Measurements from ENCODE around the gene GRM1. TPM values are rescaled to one million over a fixed set of nuclear protein-coding genes. Genes with fewer than 3 reads are reported as not detected.
"Not testable (repeated sequence)": the region's sequence is repeated elsewhere in the genome, so short reads cannot be mapped to it uniquely, and the experiment has no call there.

Gene GRM1
- total RNA-seq, 2 experiments from 2014 or later = not detected

- intact Hi-C loops (cut with DNase I, micrococcal nuclease) = no loop called here
- no peaks in the 10 kb centered on the region for H3K27me3 ChIP-seq (ENCODE audit: control insufficient read depth in 1 of 2, insufficient read depth in 2 of 2, low read length in 2 of 2)
- H3K36me3 ChIP-seq (ENCODE audit: insufficient read depth, low read length) = no peaks in the 10 kb centered on the region
- POLR2A ChIA-PET = no interaction called here
- DNase-seq (no peak), ATAC-seq (ENCODE audit: poor library complexity) (no peak)
- no peaks in the 10 kb centered on the region for H3K9me3 Mint-ChIP-seq
- no peak overlapping the region for H3K27ac Mint-ChIP-seq
- CTCF ChIA-PET = no interaction called here
- H3K4me3 ChIP-seq (ENCODE audit: low read length) = no peak overlapping the region
- H3K4me1 ChIP-seq (ENCODE audit: insufficient read depth, low read length) = no peaks in the 10 kb centered on the region
- H3K9me3 ChIP-seq (ENCODE audit: control insufficient read depth in 1 of 2, insufficient read depth in 1 of 2, low read length in 2 of 2) = no peaks in the 10 kb centered on the region
- H3K27ac ChIP-seq (ENCODE audit: low read depth in 1 of 2, low read length in 2 of 2) = no peak overlapping the region
- no peaks in the 10 kb centered on the region for H3K36me3 Mint-ChIP-seq (ENCODE audit: low read depth)
- H3K4me3 Mint-ChIP-seq = no peak overlapping the region
- peaks cover 9% of the 10 kb centered on the region for H3K27me3 Mint-ChIP-seq
- no peaks in the 10 kb centered on the region for H3K4me1 Mint-ChIP-seq (ENCODE audit: low read depth)
- TF ChIP-seq CTCF (IDR thresholded peaks at IDR 0.05) = no peak
Measured at GRCh38 chr6:146240807-146241206, 211.9 kb downstream of the GRM1 start.

- H3K9me3 Mint-ChIP-seq; H3K27me3 ChIP-seq (ENCODE audit: control insufficient read depth in 1 of 2, insufficient read depth in 2 of 2, low read length in 2 of 2); H3K27me3 Mint-ChIP-seq; H3K9me3 ChIP-seq (ENCODE audit: control insufficient read depth in 1 of 2, insufficient read depth in 1 of 2, low read length in 2 of 2); H3K4me1 ChIP-seq (ENCODE audit: insufficient read depth, low read length); CTCF ChIA-PET; H3K27ac Mint-ChIP-seq; H3K4me1 Mint-ChIP-seq (ENCODE audit: low read depth); POLR2A ChIA-PET; intact Hi-C loops (cut with DNase I, micrococcal nuclease); DNase-seq; H3K36me3 Mint-ChIP-seq (ENCODE audit: low read depth); H3K4me3 ChIP-seq (ENCODE audit: low read length); H3K36me3 ChIP-seq (ENCODE audit: insufficient read depth, low read length); H3K27ac ChIP-seq (ENCODE audit: low read depth in 1 of 2, low read length in 2 of 2); H3K4me3 Mint-ChIP-seq; ATAC-seq (ENCODE audit: poor library complexity): not testable (repeated sequence)
Measured at GRCh38 chr6:146243646-146244045, 214.8 kb downstream of the GRM1 start.

GRCh38 chr6:146244630-146245143 lies 215.8 kb downstream of the GRM1 start:
- Mint-ChIP-seq H3K36me3 (ENCODE audit: low read depth) (no peaks in the 10 kb centered on the region), H3K4me1 (ENCODE audit: low read depth) (no peaks in the 10 kb centered on the region), H3K4me3 (no peak overlapping the region), H3K27me3 (peaks cover 4% of the 10 kb centered on the region), H3K27ac (no peak overlapping the region), H3K9me3 (no peaks in the 10 kb centered on the region)
- Histone ChIP-seq H3K36me3 (ENCODE audit: insufficient read depth, low read length) (no peaks in the 10 kb centered on the region), H3K4me1 (ENCODE audit: insufficient read depth, low read length) (no peaks in the 10 kb centered on the region), H3K27me3 (ENCODE audit: control insufficient read depth in 1 of 2, insufficient read depth in 2 of 2, low read length in 2 of 2) (no peaks in the 10 kb centered on the region), H3K9me3 (ENCODE audit: control insufficient read depth in 1 of 2, insufficient read depth in 1 of 2, low read length in 2 of 2) (no peaks in the 10 kb centered on the region), H3K4me3 (ENCODE audit: low read length) (no peak overlapping the region), H3K27ac (ENCODE audit: low read depth in 1 of 2, low read length in 2 of 2) (no peak overlapping the region)
- intact Hi-C loops (cut with DNase I, micrococcal nuclease) = no loop called here
- DNase-seq (no peak), ATAC-seq (ENCODE audit: poor library complexity) (no peak)
- TF ChIP-seq CTCF (IDR thresholded peaks at IDR 0.05) = no peak
- POLR2A ChIA-PET = no interaction called here
- CTCF ChIA-PET = no interaction called here

- intact Hi-C loops (cut with DNase I, micrococcal nuclease) = no loop called here
- Mint-ChIP-seq H3K27ac (no peak overlapping the region), H3K4me3 (no peak overlapping the region), H3K27me3 (peaks cover 4% of the 10 kb centered on the region), H3K4me1 (ENCODE audit: low read depth) (no peaks in the 10 kb centered on the region), H3K36me3 (ENCODE audit: low read depth) (no peaks in the 10 kb centered on the region), H3K9me3 (no peaks in the 10 kb centered on the region)
- ChIA-PET POLR2A (no interaction called here), CTCF (no interaction called here)
- TF ChIP-seq CTCF (IDR thresholded peaks at IDR 0.05) = no peak
- Histone ChIP-seq H3K4me3 (ENCODE audit: low read length) (no peak overlapping the region), H3K9me3 (ENCODE audit: control insufficient read depth in 1 of 2, insufficient read depth in 1 of 2, low read length in 2 of 2) (no peaks in the 10 kb centered on the region), H3K27ac (ENCODE audit: low read depth in 1 of 2, low read length in 2 of 2) (no peak overlapping the region), H3K4me1 (ENCODE audit: insufficient read depth, low read length) (no peaks in the 10 kb centered on the region), H3K27me3 (ENCODE audit: control insufficient read depth in 1 of 2, insufficient read depth in 2 of 2, low read length in 2 of 2) (no peaks in the 10 kb centered on the region), H3K36me3 (ENCODE audit: insufficient read depth, low read length) (no peaks in the 10 kb centered on the region)
- no peak for DNase-seq
- no peak for ATAC-seq (ENCODE audit: poor library complexity)
Measured at GRCh38 chr6:146246028-146246427, 217.2 kb downstream of the GRM1 start.

All from CD4-positive, alpha-beta T cell (primary cell).